Right lobe of liver (tissue), 4 donors: ENCODE results near the gene FGF21.

ENCODE experiments used
- CTCF ChIP-seq, 4 donors: fragments of 200-600 bp in 3 of 4; fragments of 450-650 bp in 1 of 4; IDR thresholded peaks; one replicate each; pipeline versions ENCODE4 v1.5.1 to v1.8.0; 2016 to 2022; ENCODE audit warnings: antibody characterized with exemption in 4 of 4, mild to moderate bottlenecking in 2 of 4
- POLR2A ChIP-seq: fragments of 450-650 bp; IDR thresholded peaks from one replicate; pipeline ENCODE4 v1.6.1; 2017; ENCODE audit warnings: antibody characterized with exemption, mild to moderate bottlenecking
- donor health status: DM: no; HTN: no; CAD: no.
- donor health status: DM: no; HTN: no; CAD: no.
- donor health status: DM: no; HTN: yes; CAD: no.

- no peak for TF ChIP-seq POLR2A
- no peak for TF ChIP-seq CTCF (IDR thresholded peaks at IDR 0.05)
These were observed 14.9 kb downstream of the FGF21 start for GRCh38 chr19:48770266-48770665.
